ENCODE results near the gene SRGAP1.
"Not testable (repeated sequence)": the region's sequence is repeated elsewhere in the genome, so short reads cannot be mapped to it uniquely, and the experiment has no call there.

SRGAP1 gene

DNA sequence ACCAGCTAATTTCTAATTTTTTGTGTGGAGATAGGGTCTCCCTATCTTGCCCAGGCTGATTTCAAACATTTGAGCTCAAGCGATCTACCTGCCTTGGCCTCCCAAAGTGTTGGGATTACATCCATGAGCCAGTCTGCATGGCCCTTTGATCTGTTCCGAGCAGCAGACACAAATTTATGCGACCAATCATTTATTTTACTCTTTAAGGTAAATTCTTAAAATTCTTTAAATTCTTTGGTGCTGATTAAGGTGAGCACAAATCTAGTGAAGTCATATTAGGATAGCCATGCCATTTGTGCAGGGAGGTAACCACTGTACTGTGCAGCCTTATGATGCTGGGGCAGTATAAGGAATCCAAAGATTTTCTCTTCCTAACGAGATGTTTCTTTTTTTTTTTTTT, 135.7 kb downstream of the SRGAP1 start:
- no peak for DNase-seq

- no peak for DNase-seq
Observed at GRCh38 chr12:63981343-63981742, 136.8 kb downstream of the SRGAP1 start.

DNA sequence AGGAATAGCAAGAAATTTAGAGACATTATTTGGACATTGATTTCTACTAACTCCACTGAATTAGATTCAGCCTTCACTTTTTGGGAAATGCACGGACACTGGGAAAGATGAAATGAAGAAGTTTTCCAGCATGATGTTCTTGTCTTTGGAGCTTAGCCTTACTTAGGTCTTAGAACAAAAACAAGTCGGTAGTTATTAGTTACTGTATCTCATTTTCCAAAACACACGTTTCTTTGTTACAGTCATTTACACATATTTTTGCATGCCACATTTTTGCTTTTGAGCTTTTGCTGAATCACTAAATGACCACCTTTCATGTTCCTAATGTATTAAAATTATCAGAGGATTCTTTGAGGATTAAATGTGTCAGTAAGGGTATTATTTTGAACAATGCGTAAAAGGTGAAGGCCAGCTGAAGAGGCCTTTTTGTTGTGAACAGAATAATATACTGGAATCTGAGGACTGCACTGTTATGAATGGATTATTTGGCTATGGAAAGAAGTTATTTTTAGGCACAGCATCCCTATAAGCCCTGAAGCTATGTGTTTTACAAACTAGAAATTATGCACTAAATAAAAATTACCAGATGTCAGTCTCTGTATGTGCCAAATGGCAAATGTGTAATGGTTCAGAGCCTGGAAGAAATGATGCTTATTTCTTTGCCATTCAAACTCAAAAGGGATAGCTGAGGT, 138.2 kb downstream of the SRGAP1 start:
- no peak for DNase-seq

- no peak for DNase-seq
Observed at GRCh38 chr12:63985456-63985855, 141.0 kb downstream of the SRGAP1 start.

- DNase-seq, result no peak
Observed at GRCh38 chr12:63985945-63986344, 141.4 kb downstream of the SRGAP1 start.

DNA sequence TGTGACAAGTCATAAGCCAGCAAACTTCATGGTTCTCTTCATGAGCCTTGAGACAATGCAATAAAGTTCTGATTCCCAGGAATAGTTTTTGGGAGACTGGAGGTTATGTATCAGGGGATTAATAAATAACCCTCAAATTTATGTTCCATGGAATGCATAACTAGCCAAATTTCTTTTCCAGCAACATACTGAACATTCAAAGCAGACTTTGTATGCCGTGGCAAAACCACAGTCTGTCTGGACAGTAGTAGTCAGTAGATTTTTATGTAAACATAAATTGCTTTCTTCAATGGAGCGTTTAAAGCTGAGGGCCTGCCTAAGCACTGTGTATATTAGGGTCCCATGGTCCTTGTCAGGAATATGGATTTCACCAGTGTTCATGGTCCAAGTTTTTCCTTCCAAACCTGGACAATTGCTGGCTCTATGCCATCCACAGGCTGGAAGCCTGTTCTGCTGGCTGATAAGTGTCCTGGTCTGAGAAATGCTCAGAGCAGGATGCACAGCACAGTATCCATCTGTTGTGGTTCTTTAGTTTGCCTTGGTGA, 144.9 kb downstream of the SRGAP1 start:
- DNase-seq, result no peak

- no peak for DNase-seq
Observed at GRCh38 chr12:63990828-63991547, 146.5 kb downstream of the SRGAP1 start.

GRCh38 chr12:63994704-63995103, 150.2 kb downstream of the SRGAP1 start:
- no peak for DNase-seq

DNA sequence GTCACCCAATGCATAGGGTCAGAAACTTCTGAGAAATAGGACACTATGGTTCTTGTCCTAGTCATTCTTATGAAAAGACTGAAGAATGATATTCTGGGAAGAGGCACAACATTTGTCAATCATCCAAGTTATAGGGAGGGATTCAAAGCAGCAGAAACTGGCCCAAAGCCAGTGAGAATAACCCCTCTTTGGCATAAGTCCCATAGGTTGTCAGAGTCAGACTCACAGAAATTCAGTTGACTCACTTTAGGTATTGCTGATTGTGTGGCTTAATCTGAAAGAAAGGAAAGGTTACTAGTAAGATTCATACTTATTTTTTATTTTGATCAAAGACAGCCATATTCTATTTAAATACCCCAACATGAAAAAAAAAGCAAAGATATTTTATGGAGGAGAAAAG, 151.0 kb downstream of the SRGAP1 start:
- DNase-seq, result no peak

DNA sequence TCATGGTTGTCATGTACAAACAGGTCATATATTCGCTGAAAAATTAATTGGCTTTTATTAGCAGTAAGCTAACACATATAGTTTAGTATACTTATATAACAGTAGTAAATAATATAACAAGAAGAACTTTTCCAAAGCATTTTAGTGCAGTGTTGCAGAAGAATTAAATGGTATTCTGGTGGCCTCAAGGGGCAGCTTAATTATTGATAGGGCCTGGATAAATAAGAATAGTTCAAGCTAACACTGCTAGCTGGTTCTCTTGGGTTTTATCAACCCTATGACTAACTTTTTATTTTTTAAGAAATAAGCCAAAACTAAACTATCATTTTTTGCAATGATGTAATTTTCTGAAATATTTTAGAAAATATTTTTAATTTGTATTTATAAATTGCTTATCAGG, 152.1 kb downstream of the SRGAP1 start:
- no peak for DNase-seq

GRCh38 chr12:63997198-63997597, 152.7 kb downstream of the SRGAP1 start:
- no peak for DNase-seq

- DNase-seq, result no peak
Observed at GRCh38 chr12:63998584-63998983, 154.1 kb downstream of the SRGAP1 start.

DNA sequence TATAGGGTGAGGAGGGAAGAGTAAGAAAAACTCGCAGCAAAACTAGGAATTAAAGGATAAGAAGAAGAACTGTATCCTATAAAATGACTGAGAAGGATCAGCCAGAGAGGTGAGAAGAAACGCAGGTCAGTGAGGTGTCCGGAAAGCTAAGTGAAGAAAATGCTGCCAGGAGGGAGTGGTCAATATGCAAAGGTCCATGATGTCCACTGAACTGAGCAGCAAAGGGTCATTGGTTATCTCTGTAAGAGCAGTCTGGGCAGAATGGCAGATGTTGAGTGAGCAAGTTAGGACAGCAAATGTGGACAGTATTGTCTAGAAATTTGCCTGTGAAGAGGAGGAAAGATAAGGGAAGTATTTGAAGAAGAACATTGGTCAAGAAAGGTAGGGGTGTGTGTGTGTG, 155.4 kb downstream of the SRGAP1 start:
- DNase-seq, result no peak

- no peak for DNase-seq
Observed at GRCh38 chr12:64001439-64001838, 156.9 kb downstream of the SRGAP1 start.

DNA sequence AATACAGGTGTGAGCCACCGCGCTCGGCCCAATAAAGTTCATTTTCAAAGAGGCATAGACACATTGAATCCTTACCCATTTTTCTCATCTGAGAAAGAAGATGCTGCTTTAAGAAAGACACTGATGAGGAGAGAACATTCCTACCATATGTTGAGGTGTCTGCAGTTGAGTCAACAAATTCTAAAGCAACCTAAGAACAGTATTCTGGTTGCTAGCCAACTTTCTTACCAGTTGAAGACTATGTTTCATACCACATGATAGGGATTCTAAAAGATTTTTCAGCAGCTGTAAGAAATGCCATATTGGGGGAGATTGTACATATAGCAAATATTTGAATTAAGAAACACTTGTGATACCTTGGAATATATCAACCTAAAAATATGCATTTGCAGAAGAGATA, 160.1 kb downstream of the SRGAP1 start:
- no peak for DNase-seq

- DNase-seq, result no peak
Observed at GRCh38 chr12:64006211-64006825, 161.8 kb downstream of the SRGAP1 start.

- no peak for DNase-seq
Observed at GRCh38 chr12:64007853-64008252, 163.4 kb downstream of the SRGAP1 start.

GRCh38 chr12:64008596-64008995, 164.1 kb downstream of the SRGAP1 start:
- DNase-seq, result no peak

DNA sequence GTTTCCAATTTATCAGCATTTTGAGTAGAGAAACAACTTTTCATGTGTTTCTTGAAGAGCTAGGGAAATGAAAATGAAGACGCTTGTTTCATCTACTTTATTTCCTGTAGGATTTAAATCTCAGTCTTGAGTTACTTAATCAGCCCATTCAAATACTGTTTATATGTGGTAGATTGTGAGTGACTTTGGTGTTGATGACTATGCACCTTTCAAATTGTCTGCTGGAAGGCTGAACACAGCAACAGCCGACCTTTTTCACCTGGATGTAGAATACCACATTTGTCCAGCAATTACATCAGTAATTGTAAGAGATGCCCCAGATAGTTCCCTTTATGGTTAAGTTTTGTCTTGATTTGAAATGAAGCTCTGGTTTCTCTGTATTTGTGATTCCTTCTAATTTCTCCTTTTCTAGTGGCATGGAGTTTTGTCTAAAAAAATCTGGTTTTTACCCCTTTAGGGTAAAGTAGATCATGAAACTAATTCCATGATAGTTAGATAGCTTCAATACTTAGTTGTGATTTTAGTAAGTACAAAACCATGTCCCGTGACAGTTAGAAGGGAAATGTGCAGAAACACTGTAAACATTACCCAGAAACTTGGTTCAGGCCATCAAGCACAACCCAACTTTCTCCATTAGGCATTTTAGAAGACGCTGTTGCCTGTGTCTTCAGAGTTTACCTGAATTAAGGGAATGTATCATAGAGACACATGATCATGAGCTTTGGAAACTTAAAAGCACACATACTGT, 165.0 kb downstream of the SRGAP1 start:
- DNase-seq, result no peak

- DNase-seq, result no peak
Observed at GRCh38 chr12:64010069-64010686, 165.7 kb downstream of the SRGAP1 start.

GRCh38 chr12:64016521-64016920, 172.0 kb downstream of the SRGAP1 start:
- no peak for DNase-seq

- not testable (repeated sequence) for DNase-seq
Observed at GRCh38 chr12:64018116-64018515, 173.6 kb downstream of the SRGAP1 start.

DNA sequence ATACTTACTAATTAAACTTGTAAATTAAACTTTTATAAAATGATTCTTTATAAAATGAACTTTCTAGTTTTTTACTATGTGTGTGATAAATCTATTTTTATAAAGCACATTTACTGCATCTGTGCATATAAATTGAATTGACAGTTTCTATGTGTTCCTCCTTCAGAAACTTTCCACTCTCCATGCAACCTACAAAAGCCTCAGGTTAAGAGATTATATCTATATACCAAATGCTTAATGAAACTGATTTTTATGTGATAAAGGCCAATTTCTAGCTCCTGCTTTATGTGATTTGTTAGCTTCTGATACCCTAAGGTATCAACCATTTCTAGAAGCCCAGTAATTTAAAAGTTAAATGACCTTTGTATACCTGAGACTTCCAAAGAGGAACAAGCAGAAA, 174.0 kb downstream of the SRGAP1 start:
- DNase-seq, result no peak

Measured in stimulated activated CD4-positive, alpha-beta T cell treated with anti-CD3 and anti-CD28 coated beads, Interleukin-12 subunit alpha, Interleukin-12 subunit beta, amount 100 ng/mL, for 4 hours (primary cell).